Measurements from ENCODE around the gene TAAR6.
"Not testable (repeated sequence)": the region's sequence is repeated elsewhere in the genome, so short reads cannot be mapped to it uniquely, and the experiment has no call there.

- TF ChIP-seq ZC3H11A (IDR thresholded peaks at IDR 0.05); CTCF (IDR thresholded peaks at IDR 0.05); RNF2 (IDR thresholded peaks at IDR 0.05; ENCODE audit: borderline replicate concordance, low read depth); ZFP36 (IDR thresholded peaks at IDR 0.05; ENCODE audit: borderline replicate concordance, partially characterized antibody); MAX (IDR thresholded peaks at IDR 0.05); CEBPB (IDR thresholded peaks at IDR 0.05); HMGXB4 (CRISPR knock-in tag; IDR thresholded peaks at IDR 0.05; ENCODE audit: borderline replicate concordance); RFX5 (IDR thresholded peaks at IDR 0.05): not testable (repeated sequence)
These were observed 10.0 kb upstream of the TAAR6 start for GRCh38 chr6:132560087-132560486.
